GM10847 (cell line): ENCODE results near the gene APPBP2.

ENCODE experiments used
- POLR2A ChIP-seq: IDR thresholded peaks from 2 replicates; pipeline ENCODE4 v1.6.1; 2011; ENCODE audit not compliant: insufficient read length; ENCODE audit errors: extremely low read depth

The APPBP2 gene

DNA sequence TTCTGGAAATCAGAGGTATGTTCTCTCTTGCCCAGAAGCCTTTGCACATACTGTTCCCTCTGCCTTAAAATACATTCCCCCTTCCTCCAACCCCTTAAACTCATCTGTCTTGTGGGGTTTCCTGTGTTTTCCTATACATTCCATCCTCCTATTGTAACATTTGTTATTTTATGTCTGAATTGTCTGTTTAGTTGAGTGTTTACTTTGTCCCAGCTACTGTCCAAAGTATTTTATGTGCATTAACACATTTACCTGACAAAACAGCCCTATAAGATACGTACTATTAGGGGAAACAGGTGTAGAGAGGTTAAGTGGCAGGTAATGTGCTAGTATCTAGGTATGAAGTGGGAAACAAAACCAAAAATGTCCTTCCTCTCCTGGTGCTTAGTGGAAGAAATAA, 61.7 kb downstream of the APPBP2 start:
- TF ChIP-seq POLR2A = no peak

DNA sequence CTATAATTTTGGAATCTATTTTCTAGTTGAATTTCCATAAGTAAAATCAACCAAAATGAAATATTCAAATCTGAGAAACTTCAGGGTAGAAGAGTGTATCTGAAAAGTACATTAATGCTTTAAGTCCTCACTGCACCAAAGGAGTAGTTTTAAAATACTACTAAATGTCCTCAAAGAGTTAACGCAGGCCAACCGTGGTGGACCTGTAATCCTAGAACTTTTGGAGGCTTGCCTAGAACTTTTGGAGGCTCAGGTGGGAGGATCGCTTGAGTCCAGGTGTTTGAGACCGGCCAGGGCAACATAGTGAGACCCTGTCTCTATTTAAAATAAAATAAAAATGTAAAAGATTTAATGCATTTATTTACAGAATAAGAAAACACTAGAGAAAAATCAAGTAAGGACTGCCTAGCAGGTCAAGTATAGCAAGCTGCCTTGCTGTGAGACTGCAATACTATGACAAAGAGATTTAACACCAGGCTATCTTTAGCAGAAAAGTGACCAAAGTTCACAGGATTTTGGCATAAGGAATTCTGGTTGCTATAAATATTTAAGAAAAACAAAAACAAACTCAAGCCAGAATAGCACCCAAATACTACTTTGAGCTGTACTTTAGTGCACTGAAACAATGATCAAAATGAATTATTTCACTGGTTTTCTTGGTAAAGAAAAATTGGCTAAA, 62.7 kb downstream of the APPBP2 start:
- no peak for TF ChIP-seq POLR2A

DNA sequence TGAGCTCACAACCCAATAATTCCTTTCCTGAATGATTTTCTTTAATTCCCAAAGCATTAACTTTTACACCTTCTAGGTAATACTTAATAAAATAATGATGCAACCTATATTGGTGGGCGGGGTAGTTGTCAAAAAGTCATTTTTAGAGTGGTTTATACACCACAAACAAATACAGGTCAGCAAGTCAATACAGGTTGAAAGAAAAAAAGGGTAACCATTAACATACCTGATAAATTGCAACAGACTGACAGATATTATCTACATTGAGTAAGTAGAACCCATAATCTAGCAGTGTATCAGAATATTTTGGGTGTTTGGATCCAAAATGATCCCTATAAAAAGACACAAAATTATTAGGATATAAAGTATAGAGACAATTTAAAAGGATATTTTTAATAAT, 64.5 kb downstream of the APPBP2 start:
- no peak for TF ChIP-seq POLR2A

DNA sequence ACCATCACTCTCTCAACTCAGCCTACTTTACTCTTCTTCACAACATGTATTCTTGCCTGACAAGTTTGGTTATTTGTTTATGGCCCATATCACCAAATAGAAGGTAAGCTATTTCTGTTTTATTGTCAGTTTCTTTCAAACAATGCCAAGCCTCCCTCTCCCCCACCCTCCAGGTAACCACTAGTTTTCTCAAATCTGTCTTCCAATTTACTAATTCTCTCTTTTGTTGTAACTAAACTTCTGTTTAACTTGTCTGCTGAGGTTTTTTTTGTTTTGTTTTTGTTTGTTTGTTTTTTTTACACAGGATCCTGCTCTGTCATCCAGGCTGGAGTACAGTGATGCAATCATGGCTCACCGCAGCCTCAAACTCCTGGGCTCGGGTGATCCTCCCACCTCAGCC, 68.9 kb downstream of the APPBP2 start:
- no peak for TF ChIP-seq POLR2A

DNA sequence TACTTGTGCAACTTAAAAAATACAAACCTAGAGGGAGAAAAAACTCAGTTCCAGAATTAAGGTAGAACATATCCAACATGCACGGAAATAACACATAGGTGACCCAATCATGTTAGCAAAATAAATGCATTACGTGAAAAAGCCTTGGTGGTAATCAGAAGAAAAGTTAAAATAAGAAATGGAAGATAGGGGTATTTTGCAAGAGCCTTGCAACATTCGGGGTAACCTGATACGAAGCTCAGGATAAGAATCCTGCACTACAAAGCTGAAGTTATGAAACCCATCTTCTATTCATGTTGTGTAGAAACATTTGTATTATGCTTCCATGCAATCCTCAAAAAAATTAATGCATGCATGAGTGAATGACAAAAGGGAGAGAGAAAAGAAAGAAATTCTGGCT, 70.7 kb downstream of the APPBP2 start:
- TF ChIP-seq POLR2A = no peak

DNA sequence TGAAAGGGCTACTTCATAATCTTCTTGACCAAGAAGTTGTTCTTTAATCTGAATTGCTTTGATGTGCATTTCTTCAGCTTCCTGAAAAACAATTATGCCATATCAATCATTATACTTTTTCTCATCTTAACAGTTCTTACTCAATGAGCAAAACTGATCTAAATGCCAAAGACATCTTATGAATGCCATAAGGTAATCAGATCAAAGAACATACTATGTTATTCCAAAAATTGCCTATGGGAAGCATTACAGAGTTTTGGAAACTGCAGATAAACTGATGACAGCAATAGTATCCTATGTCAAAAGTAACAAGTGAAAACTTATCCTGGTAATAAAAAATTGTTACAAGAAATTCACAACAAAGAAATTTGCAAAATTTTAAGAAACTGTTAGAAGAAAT, 74.1 kb downstream of the APPBP2 start:
- TF ChIP-seq POLR2A = no peak

DNA sequence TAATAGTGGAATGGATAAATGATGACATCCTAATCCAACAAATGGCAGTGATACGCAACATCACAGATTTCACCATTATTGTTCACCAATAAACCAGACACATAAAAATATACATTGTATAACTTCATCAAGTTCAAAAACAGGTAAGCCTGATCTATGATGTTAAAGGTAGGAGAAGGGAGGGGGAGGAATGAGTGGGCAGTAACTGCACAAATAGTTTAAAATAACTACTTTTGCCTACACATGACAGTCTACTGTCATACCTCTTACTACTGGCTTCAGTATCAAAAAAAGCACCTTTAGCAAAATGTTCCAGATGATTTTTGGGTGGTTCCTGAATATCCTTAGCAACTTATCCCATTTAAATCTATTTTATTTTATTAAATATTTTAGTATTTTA, 75.0 kb downstream of the APPBP2 start:
- no peak for TF ChIP-seq POLR2A

DNA sequence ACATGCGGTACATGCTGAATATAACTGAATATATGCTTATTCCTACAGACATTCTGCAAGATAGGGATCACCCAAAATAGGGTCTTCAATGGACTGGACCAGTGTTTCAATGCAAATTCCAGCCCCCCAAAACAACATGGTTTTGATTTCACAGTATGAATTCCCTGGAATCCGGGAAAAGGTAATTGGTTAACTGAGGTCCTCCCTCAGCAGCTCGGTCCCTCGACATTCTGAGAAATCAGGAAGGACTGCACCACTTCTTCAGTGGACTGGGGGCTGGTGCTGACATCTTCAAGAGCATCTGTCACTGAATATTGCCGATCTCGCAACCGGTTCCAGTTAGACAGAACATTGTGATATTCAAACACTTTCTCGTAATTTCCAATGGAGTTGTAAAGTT, 78.7 kb downstream of the APPBP2 start:
- no peak for TF ChIP-seq POLR2A

DNA sequence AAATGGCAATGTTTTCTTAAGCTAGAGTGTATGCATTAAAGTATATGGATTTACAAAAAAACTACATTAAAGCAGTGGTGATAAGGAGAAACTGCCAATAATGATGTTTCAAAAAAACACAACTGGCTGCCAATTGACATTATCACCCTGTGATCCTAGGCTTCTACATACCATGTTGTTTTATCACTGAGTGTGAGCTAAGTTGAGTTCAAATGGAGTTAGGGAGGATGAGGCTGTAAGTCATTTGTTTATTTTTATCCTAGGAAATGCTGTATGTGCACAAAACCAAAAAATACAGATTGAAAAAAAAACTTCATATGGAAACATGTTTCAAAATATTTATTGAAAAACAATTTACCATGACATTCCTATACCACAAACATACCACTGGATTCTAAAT, 80.9 kb downstream of the APPBP2 start:
- TF ChIP-seq POLR2A = no peak

DNA sequence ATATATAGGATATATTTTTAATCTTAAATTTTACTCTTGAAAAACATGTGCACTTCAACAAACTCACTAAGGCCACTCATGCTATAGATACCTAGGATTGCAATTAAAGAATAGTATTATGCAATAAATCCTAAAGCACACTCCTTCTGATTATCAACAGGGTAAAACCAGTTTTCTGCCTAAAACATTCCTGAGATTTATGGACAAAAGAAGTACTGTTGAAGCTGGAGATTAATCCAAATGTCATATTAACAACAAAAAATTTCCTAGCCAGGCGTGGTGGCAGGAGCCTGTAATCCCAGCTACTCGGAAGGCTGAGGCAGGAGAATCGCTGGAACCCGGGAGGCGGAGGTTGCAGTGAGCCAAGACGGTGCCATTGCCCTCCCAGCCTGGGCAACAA, 82.3 kb downstream of the APPBP2 start:
- no peak for TF ChIP-seq POLR2A

DNA sequence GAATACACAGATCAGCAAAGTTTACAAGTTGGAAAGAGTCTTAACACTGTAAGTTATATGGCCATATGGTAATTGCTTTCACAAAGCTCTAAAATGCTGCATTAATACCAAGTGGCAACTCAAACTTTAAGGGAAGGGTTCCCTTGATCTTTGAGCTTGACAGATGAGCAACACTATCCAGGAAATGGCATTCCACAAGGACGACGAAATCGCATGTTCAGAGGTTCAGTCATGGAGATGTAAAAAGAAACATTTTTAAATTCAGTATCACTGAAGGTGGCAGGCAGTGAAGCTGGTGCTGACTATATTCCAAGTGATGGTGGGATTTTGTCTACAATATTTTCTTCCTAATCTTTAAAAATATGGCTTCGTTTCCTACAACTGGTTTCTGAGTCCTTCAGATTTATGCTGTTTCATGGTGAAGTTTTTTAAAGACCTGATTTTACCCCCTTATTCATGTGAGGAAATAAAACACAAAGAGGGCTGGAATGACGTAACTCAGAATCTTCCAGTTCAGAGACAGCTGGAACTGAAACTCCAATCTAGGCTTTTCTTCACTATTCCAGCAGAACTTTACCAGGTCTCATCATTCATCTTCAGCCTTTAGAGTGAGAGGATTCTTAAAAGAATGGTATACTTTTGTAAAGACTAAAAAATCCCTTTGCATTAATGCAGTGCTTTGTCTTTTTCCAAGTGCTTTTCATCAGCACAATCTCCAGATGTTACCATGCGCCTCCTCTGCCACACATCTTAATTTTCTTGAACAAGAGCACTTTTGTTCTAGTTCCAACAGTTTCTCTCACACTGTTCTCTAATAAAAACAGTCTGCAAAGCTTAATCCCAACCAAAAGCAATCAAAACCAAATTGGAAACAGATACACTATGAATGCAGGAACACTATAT, 83.5 kb downstream of the APPBP2 start:
- TF ChIP-seq POLR2A = no peak

DNA sequence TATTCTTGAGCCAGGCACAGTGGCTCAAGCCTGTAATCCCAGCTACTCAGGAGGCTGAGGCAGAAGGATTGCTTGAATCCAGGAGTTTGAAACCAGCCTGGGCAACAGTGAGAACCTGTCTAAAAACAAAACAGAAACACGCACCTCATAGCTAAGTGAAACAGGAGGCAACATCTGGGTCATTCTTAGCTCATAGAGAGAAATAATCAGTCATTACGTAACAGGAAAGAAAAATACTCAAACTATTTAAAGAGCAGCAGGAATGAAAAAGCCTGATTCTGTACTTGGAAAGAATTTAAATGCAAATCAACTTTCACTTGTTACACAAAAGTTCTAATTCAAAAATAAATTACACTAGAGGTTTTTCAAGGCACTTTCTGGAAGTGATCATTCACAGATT, 86.5 kb downstream of the APPBP2 start:
- no peak for TF ChIP-seq POLR2A

DNA sequence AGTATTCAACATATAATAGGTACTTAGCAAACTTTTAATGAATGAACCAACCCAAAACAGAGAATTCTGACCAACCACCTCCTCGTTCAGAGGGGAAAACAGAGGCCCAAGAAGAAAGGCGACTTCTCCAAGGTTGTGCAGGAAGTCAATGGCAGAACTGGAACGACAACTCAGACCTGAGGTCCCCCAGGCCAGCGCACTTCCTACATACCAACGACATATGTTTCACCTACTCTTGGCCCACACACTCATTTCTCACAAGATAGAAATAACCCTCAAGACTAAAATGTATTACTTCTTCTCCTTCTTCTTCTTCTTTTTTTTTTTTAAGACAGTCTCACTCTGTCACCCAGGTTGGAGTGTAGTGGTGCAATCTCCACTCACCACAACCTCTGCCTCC, 89.4 kb downstream of the APPBP2 start:
- TF ChIP-seq POLR2A = no peak

DNA sequence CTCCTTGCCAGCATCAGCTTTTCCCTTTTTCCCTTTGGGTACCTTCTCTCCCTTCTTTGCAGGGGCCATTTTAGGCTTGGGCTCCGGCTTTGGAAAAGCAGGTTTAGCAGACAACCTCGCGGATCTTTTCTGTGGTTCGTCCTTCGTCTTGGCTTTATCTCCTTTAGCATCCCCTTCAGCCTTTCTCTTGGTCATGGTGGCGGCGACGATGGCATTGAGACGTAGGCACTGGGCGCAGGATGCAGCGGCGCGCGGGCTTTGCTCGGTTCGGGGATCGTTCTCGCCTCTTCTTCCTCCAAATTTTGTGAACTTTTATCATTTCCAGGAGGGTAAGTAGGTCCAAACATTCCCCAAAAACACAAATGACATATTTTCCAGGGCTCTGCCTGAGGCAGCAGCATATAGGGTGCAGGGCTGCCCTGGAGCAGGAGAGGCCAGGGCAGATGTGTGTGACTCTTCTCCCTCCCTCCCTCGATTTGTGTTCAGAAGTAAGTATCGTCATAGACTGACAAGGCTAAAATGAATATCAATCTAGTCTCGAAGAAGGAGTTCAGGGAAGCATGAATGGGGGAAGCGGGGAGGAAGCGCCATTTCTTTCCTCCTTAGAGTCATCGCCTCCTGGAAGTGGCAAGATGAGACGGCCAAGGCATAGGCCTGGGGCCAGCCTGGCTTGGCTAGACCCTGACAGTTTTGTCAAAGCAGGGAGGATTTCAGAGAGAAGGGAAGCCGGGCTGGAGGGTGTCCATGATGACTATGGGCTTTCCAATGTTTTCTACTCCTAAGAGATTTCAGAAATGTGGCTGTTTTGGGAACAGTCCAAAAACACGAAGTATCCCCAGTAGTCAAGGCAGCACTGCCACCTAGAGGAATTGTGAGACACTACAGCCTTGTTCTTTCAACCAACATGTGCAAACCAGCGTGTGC, 90.5 kb downstream of the APPBP2 start:
- no peak for TF ChIP-seq POLR2A

DNA sequence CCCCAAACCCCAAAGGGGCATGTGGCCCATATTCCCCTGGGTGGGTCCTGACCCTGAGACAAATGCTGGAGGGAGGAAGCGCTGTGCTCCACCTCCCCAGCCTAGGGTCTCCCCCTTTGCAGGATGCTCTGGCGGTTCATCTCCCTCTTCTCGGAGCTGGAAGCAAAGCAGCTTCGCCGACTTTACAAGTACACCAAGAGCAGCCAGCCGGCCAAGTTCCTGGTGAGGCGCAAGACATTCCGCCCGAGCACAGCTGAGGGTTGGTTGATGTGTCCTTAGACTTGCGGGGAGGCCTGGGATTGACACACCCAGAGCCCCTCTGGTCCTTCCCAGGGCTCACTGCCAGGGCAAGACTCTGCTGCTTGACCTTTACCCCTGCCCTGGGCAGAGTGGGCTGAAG, 99.4 kb downstream of the APPBP2 start:
- no peak for TF ChIP-seq POLR2A
